Esophagus squamous epithelium (tissue), 5 donors: ENCODE results near the gene SYNE3. TPM values are rescaled to one million over a fixed set of nuclear protein-coding genes. Genes with fewer than 3 reads are reported as not detected.

Experiments used
- DNase-seq: peaks from one replicate; lab custom pipeline; 2025; lab: John Stamatoyannopoulos, UW
- H3K27ac ChIP-seq, 4 donors: fragments of 200-600 bp; sonication (generic); one replicate each; pipeline ENCODE4 v1.5.1; 2016 to 2019; ENCODE audit warnings: mild to moderate bottlenecking in 1 of 4
- H3K27me3 ChIP-seq, 4 donors: fragments of 200-600 bp; sonication (generic); 1 replicate in 3 of 4; 2 replicates in 1 of 4; pipeline versions ENCODE4 v1.5.1 to v1.6.0; 2017 to 2021; ENCODE audit warnings: antibody characterized with exemption in 1 of 4
- H3K36me3 ChIP-seq, 3 donors: fragments of 200-600 bp; sonication (generic); one replicate each; pipeline ENCODE4 v1.5.1; 2016 to 2019
- H3K4me1 ChIP-seq, 3 donors: fragments of 200-600 bp; sonication (generic); one replicate each; pipeline ENCODE4 v1.5.1; 2017 to 2019
- H3K4me3 ChIP-seq, 4 donors: fragments of 200-600 bp; sonication (generic); 1 replicate in 3 of 4; 2 replicates in 1 of 4; pipeline ENCODE4 v1.5.1; 2016 to 2019; ENCODE audit warnings: mild to moderate bottlenecking in 2 of 4, moderate library complexity in 1 of 4
- H3K9me3 ChIP-seq, 3 donors: fragments of 200-600 bp; sonication (generic); one replicate each; pipeline ENCODE4 v1.5.1; 2016 to 2019
- POLR2A ChIP-seq, 4 donors: fragments of 450-650 bp; IDR thresholded peaks; one replicate each; pipeline ENCODE4 v1.6.1; 2017; ENCODE audit warnings: antibody characterized with exemption in 4 of 4, mild to moderate bottlenecking in 4 of 4, moderate library complexity in 3 of 4
- WGBS, 2 donors: methylation state at CpG; one replicate each; pipeline ENCODE4 v1.1.5; 2018; 5-methylcytosine and 5-hydroxymethylcytosine counted together
- intact Hi-C: fragments of 100-400 bp; cut with DNase I; formaldehyde crosslinking; loops from one replicate; pipeline ENCODE4 v1.15.0; 2022
- total RNA-seq, 4 donors: library from RNA; depleted of rRNA; stranded (reverse); fragments of >200 nt; gene quantifications; one replicate each; pipeline ENCODE4 v1.1.0, GENCODE V29; 2016
- TF ChIP-seq, protein P1 (sequence below), 6 experiments: fragments of 450-650 bp in 4 of 6; fragments of 200-600 bp in 2 of 6; sonication (generic) in 2 of 6; IDR thresholded peaks; one replicate each; pipeline ENCODE4 v1.5.1; 2016 to 2019; ENCODE audit warnings: antibody characterized with exemption in 6 of 6, mild to moderate bottlenecking in 4 of 6, moderate library complexity in 4 of 6
- donor health status: DM: yes; HTN: yes; CAD: no.

The SYNE3 gene
- total RNA-seq, 4 donors from 2014 or later = 1.5 to 11.6 (median 5.5) TPM

DNA sequence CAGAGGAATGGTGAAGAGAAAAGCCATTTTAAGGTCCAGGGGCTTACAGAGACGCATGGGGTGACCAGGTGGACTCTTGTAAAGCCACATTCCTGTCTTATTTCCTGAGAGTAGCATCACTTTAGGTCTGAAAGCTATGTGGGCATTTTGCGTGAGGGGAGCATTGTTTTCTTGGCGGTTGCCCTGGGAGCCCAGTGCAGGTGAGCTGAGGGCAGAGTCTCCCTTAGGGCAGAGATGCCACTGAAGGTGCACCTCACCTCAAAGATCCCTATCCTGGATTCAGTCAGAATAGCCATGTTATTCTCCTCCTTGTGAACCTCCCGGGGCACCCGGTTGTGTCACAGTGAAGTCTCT, 30.8 kb upstream of the SYNE3 start:
- DNase-seq = no peak
- Histone ChIP-seq H3K4me3 (no peak overlapping the region), H3K9me3 (no peaks in the 10 kb centered on the region), H3K36me3 (peaks cover 0 to 37% (median 0%) of the 10 kb centered on the region in 3 donors), H3K27me3 (no peaks in the 10 kb centered on the region), H3K4me1 (peaks cover 0 to 9% (median 0%) of the 10 kb centered on the region in 3 donors), H3K27ac (no peak overlapping the region)
- intact Hi-C loops = no loop called here
- 82 to 97% methylated on average over 5 of the region's 5 CpGs for WGBS, 2 donors
- TF ChIP-seq, protein P1, sequence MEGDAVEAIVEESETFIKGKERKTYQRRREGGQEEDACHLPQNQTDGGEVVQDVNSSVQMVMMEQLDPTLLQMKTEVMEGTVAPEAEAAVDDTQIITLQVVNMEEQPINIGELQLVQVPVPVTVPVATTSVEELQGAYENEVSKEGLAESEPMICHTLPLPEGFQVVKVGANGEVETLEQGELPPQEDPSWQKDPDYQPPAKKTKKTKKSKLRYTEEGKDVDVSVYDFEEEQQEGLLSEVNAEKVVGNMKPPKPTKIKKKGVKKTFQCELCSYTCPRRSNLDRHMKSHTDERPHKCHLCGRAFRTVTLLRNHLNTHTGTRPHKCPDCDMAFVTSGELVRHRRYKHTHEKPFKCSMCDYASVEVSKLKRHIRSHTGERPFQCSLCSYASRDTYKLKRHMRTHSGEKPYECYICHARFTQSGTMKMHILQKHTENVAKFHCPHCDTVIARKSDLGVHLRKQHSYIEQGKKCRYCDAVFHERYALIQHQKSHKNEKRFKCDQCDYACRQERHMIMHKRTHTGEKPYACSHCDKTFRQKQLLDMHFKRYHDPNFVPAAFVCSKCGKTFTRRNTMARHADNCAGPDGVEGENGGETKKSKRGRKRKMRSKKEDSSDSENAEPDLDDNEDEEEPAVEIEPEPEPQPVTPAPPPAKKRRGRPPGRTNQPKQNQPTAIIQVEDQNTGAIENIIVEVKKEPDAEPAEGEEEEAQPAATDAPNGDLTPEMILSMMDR (IDR thresholded peaks at IDR 0.05) = no peak
- no peak for TF ChIP-seq POLR2A (IDR thresholded peaks at IDR 0.05)

GRCh38 chr14:95545515-95546168, 29.2 kb upstream of the SYNE3 start:
- no peaks in the 10 kb centered on the region for H3K27me3 ChIP-seq
- H3K36me3 ChIP-seq = peaks cover 0 to 37% (median 0%) of the 10 kb centered on the region in 3 donors
- no peak overlapping the region for H3K4me3 ChIP-seq
- no peaks in the 10 kb centered on the region for H3K9me3 ChIP-seq
- no peak for TF ChIP-seq POLR2A (IDR thresholded peaks at IDR 0.05)
- TF ChIP-seq, protein P1 (IDR thresholded peaks at IDR 0.05) = no peak
- DNase-seq = no peak
- H3K4me1 ChIP-seq = peaks cover 0 to 9% (median 0%) of the 10 kb centered on the region in 3 donors
- H3K27ac ChIP-seq = no peak overlapping the region
- 67 to 76% methylated on average over 5 of the region's 5 CpGs for WGBS, 2 donors
- intact Hi-C loops = no loop called here

DNA sequence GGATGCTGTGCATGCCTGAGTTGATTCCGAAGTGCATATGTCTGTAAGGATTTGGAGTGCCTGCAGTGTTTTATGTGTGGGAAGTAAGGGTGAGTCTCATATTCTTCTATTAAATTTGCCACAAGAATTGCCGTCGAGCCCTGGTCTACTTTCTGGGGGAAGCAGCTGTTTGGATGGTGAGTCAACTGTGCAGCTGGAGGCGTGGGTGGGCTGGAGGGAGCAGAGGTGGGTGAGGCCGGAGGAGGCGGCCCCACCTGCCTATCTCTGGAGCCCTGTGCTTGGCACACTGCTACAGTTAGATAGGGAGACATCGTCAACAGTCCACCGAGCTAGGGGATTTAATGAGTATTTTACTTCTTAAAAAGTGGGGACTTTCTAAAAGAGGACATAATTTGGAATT, 28.1 kb upstream of the SYNE3 start:
- intact Hi-C loops = no loop called here
- DNase-seq = no peak
- 76 to 85% methylated on average over 8 of the region's 8 CpGs for WGBS, 2 donors

DNA sequence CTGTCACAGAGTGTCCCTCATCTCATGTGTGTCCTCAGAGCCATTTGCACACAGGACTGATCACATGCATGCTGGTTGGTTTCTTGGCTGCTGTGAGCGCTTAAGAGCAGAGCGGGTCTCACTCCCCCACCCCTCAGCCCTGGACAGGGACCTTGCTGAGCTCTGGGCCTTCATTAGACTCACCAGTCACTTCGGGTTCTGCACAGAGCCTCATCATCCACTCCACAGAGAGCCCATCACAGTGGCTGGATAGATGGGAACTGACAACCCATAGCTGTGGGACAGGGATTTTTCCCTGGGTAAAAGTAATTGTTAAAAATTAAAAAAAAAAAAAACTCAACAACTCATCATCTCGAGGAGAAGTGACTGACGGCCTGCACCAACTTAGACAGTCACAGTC, 26.6 kb upstream of the SYNE3 start:
- DNase-seq = no peak
- Histone ChIP-seq H3K4me1 (peaks cover 0 to 14% (median 1%) of the 10 kb centered on the region in 3 donors), H3K36me3 (peaks cover 0 to 26% (median 0%) of the 10 kb centered on the region in 3 donors), H3K27me3 (no peaks in the 10 kb centered on the region), H3K27ac (no peak overlapping the region), H3K9me3 (no peaks in the 10 kb centered on the region), H3K4me3 (no peak overlapping the region)
- intact Hi-C loops = no loop called here
- 78 to 92% methylated on average over 2 of the region's 5 CpGs for WGBS, 2 donors
- TF ChIP-seq POLR2A (IDR thresholded peaks at IDR 0.05) = no peak
- TF ChIP-seq, protein P1 (IDR thresholded peaks at IDR 0.05) = no peak

More for the DNA sequence above, 28.1 kb upstream of the SYNE3 start:
- Histone ChIP-seq H3K4me1 (peaks cover 0 to 9% (median 0%) of the 10 kb centered on the region in 3 donors), H3K9me3 (no peaks in the 10 kb centered on the region), H3K36me3 (peaks cover 0 to 29% (median 0%) of the 10 kb centered on the region in 3 donors), H3K4me3 (no peak overlapping the region), H3K27ac (no peak overlapping the region), H3K27me3 (no peaks in the 10 kb centered on the region)
- no peak for TF ChIP-seq POLR2A (IDR thresholded peaks at IDR 0.05)
- TF ChIP-seq, protein P1 (IDR thresholded peaks at IDR 0.05) = no peak
